ENCODE results near the gene SART3.
"Not testable (repeated sequence)": the region's sequence is repeated elsewhere in the genome, so short reads cannot be mapped to it uniquely, and the experiment has no call there.

Gene SART3

GRCh38 chr12:108485371-108485770, 75.6 kb downstream of the SART3 start:
- DNase-seq (ENCODE audit: low spot score), result not testable (repeated sequence)

GRCh38 chr12:108484845-108485244, 76.1 kb downstream of the SART3 start:
- no peak for DNase-seq (ENCODE audit: low spot score)

- DNase-seq (ENCODE audit: low spot score), result no peak
Observed at GRCh38 chr12:108484431-108484830, 76.5 kb downstream of the SART3 start.

DNA sequence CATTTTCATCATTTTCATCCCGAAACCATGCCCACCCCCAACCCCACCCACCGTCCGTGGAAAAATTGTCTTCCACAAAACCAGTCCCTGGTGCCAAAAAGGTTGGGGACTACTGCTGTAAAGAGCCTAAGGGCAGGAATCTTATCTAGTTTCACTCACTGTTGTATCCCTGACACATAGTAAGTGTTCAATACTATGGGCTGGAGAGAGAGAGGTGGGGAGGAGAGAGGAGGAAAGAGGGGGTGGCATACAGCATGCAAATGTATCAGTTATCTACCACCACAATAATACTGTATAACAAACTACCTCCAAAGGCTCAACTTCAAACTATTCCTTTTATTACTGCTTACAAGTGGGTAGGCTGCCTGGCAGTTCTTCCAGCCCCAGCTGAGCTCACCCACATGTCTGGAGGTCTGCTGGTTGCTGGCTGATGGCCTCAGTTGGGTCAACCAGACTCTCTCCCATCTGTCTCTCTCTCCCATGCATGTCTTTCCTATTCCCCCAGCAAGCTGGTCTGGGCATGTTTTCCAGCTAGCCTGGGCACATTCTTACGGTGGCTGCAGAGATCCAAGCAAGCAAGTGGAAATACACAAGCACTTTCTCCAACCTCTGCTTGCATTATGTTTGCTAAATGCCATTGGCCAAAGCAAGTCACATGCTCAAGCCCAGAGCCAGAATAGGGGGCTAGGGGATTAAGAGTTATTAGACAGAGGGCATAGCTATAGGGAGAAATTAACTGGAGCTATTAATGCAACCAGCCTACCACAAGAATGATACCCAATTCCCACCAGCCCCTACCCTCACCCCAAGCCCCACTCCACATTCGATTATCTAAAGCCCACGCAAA, 77.5 kb downstream of the SART3 start:
- no peak for DNase-seq (ENCODE audit: low spot score)

GRCh38 chr12:108482717-108483212, 78.2 kb downstream of the SART3 start:
- DNase-seq (ENCODE audit: low spot score), result no peak

DNA sequence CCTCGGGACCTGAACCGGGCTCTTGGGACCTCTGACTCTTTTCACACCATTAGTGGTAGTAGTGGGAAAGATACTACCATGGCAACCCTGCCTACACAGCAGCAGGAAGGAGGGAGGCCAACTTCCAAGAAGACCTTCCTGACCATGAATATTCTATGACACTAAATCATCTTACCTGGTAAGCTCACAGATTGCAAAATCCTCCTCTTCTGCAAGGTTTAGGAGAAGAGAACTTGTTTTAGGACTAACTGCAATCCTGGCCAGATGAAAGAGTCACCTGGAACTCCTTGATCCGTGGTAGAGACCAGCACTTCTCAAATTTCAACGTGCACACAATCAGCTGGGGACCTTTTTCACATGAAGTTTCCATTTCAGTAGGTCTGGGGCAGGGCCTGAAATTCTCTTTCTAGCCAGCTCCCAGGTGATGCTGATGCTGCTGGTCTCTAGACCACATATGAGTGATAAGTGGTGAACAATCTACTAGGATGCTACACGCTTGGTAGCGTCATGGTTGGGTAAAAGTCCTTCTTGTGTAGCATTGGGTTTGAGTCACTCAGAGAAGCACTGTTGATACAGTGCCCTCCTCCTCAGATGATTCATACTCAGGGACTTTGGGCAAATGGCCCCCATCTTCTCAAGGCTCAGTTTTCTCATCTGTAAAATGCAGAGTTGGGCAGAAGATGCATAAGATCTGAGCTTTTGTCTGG, 81.5 kb downstream of the SART3 start:
- no peak for DNase-seq (ENCODE audit: low spot score)

DNA sequence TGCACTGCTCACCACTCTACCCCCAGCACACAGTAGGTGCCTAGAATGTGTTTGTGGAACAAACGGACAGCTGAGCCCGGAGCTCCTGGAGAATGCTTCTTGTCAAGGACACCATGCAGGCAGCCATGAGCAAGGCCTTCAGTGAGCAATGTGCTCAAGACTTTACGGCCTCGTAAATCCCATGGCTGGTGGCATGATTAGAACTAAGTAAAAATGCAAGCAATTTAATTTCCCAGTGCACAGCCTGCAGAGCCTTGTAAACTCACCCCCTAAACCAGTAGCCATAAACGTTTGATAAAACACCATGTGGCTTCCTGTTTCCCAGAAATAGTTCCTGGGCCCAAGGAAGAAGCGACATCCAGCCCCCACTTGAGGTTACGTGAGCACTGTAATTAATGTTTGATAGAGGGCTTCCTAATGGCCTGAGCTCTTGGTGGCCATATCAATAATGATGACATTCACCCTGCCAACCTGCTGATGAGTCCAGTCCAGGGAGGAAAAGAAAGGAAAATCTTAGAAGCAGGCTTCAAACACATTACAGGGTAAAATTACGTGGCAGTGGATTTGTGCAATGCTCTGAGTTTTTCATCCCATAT, 82.3 kb downstream of the SART3 start:
- DNase-seq (ENCODE audit: low spot score), result no peak

DNA sequence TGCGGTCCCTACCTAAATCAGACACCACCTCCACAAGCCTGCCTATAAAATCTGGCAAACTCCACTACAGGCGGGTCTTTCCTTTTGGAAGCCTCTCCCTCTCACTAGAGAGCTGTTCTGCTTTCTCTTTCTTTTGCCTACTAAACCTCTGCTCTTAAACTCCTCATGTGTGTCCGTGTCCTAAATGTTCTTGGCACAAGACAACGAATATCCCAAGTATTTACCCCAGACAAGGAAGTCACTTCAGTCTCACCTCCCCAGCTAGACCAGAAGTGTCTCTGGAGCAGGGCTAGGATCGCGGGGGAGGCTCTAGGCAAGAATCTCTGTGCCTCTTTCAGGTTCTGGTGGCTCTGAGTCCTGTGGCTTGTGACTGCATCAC, 83.1 kb downstream of the SART3 start:
- no peak for DNase-seq (ENCODE audit: low spot score)

DNA sequence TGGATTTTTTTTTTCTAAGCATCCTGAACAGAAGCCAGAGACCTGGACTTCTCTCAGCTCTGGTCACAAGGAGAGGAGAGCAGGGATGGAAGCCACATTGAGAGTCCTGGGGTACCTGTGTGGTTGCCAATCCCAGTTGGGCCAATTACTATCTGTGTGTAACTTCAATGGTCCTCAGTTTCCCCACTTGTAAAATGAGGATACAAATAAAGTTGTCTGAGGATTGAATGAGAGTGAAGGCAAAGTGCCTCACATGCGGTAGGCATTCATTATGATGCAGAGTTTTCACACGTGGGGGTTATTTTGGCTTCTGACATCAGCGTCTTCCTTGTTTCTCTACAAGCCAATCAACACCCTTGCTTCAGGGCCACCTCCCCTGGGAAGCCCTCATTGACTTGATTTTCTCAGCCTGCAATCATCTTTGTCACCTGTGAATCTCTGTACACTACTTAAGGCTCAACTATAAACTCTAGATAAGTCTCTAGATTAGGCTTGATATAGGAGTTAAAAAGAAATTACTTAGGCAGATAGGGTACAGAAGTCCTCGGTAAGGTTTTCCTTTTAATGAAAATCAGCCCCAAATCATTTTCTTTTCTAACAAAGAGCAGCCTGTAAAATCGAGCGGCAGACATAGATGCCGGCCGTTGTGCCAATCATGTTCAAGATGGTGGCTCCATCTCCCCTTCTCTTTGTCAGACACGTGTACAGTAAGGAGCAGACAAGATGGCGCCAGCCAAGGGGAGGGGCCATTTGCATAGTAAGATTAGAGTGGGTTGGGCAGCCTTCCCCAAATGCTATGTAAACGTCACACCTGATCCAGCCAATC, 83.7 kb downstream of the SART3 start:
- no peak for DNase-seq (ENCODE audit: low spot score)

DNA sequence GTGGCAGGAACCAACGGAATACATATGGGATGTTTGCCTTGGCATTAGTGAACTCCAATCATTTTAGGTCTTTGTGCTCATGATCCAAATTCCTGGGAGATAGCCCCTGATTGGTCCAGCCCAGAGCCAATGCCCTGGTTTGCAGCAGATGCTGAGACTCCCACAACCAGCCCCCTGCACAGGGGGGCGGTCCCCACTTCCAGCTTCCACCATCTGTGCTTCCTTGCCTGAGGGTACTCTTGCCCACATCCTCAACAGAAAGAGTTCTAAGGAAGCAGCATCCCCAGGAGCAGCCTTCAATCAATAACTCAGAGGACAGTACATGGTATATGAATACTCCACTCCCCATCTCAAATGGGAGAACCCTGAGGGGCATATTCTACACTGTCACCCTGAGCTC, 85.6 kb downstream of the SART3 start:
- no peak for DNase-seq (ENCODE audit: low spot score)

GRCh38 chr12:108473400-108474055, 87.4 kb downstream of the SART3 start:
- no peak for DNase-seq (ENCODE audit: low spot score)
